Measurements from ENCODE around the gene DEPP1.

- TF ChIP-seq POLR2A (IDR thresholded peaks at IDR 0.05) (no peak), CTCF (IDR thresholded peaks at IDR 0.05) (no peak)
Measured at GRCh38 chr10:44983066-44983894, 4.7 kb upstream of the DEPP1 start.

All from lower leg skin (tissue), 3 donors.